ENCODE results near the gene ERI3.

ERI3 gene

DNA sequence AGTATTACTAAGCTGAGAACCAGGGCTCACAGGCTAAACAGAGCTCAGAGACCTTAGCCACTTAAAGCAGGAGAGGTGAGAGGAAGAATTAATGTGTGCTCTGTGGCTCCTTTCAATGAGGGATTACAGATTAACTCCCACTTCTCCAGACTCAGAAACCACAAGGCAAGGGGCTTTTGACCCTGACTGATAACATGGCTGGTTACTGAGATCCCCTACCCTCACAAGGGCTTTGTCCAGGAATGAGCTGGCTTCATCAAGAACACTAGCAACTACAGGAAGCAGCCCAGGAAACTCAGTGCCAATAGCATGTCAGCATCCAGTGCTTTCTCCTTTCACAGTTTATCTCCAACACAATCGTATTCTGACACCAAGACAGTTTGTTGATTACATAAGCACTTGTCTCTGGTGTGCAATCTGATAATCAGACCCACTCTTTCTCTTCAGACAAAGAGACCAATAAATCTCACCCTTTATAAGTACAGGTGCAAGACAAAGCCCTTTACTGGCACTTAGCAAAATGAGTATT is 38.8 kb downstream of the ERI3 start:
- DNase-seq, result peak in 1 of 2 experiments; percentile 18
- TF ChIP-seq POLR2A (IDR thresholded peaks at IDR 0.05; ENCODE audit: low read length), result no peak
- no peak for TF ChIP-seq GATA1 (IDR thresholded peaks at IDR 0.05; ENCODE audit: low read depth, low read length)

DNA sequence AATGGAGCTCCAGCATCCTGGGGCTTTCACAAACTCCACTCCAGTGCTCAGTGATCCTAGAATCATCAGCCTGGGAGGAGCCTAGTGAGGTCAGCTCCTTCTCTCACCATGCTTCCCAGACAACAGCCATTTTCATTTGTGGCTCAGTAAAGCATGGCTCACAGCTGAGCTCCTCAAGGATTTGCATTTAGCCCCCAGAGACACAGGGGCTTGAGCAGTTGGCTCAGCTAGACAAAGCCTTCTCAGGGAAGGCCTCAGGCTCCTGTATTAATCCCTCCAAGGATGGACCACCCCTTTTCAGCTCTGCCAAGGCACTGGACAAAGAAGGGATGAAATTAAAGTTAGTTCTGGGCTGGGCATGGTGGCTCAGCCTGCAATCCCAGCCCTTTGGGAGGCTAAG is 39.5 kb downstream of the ERI3 start:
- TF ChIP-seq GATA1 (IDR thresholded peaks at IDR 0.05; ENCODE audit: low read depth, low read length), result no peak
- TF ChIP-seq POLR2A (IDR thresholded peaks at IDR 0.05; ENCODE audit: low read length), result no peak
- no peak for DNase-seq

DNA sequence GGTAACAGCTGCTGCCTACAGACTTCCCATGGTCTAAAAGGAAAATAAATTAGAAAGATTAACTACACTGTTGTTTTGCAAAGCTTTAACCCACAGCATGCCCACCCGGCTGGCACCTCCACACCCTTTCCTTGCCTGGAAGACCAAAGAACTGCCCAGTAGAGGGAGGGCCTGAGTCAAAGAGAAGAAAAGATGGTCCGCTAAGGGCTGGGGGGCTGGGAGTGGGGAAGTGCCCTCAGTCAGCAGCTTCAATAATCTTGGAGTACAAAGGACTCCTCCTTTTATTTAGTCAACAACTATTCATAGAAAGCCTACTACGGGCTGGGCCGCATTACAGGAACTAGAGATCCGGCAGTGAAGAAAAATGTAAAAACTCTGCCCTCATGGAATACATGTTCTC is 40.6 kb downstream of the ERI3 start:
- no peak for TF ChIP-seq POLR2A (IDR thresholded peaks at IDR 0.05; ENCODE audit: low read length)
- no peak for TF ChIP-seq GATA1 (IDR thresholded peaks at IDR 0.05; ENCODE audit: low read depth, low read length)

DNA sequence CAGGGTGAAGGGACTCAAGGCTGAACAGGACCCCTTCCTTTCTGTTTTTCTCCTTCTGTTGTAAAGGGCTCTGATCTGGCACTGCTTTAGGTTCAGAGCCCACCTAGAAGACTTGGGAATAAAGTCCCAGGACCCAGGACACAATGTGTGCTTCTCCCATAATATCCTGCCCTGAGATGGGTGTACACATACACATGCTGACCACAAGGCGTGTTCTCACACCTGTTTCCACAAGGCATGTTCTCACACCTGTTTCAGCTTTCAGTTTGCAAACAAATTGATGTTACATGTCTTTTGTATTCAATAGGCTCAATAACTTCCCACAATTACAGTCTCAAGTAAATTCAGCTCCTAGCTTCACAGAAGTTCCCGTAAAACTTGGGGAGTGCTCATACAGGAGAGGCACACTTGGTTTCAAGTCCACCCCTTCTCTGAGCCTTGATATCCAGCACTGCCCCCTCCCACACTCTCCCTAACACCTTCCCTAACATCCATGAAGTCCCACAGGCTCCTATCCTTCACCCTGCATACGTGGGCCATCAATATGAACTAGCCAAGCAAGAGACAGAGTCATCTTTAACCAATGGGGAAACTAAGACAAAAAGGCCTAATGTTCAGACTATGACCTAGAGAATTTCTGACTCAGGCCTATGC is 41.7 kb downstream of the ERI3 start:
- TF ChIP-seq POLR2A (IDR thresholded peaks at IDR 0.05; ENCODE audit: low read length), result no peak
- no peak for TF ChIP-seq GATA1 (IDR thresholded peaks at IDR 0.05; ENCODE audit: low read depth, low read length)
- DNase-seq, result no peak

More for the DNA sequence above, 40.6 kb downstream of the ERI3 start:
- no peak for DNase-seq

DNA sequence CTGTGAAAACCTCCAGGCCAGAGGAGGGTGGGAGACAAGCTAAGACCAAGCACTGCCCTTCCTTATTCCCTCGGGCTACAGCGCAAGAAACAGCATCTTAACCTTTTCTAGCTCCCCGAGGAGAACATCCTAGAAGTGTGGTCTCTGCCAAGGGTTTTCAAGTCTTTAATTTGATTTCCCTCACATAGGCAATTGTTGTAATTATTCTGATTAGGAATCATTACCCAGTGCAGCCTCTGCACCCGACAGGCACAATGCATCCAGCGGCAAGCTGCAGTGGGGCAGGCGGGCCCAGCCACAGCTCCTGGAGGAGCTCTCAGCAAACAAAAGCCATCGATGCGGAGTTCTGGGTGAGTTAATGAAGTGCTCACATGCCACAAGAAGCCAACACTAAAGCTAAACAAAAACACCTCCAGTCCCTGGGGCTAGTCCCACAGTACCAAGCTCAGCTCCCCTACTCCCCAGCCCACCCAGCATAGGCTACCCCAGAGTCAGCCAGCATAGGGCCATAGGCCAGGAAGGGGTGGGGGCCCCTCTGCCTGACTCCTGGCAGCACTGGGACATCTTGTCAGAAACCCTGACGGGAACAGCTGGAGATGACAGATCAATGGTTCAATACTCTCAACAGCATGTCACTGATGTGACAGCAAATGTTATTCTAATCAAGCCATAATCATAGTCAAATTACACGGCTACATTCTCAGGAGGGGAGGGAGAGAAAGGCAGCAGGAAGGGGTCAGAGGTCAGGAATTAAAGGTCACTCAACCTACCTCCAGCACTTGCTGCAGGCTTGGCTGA is 42.5 kb downstream of the ERI3 start:
- TF ChIP-seq POLR2A (IDR thresholded peaks at IDR 0.05; ENCODE audit: low read length), result no peak
- no peak for TF ChIP-seq GATA1 (IDR thresholded peaks at IDR 0.05; ENCODE audit: low read depth, low read length)
- no peak for DNase-seq

DNA sequence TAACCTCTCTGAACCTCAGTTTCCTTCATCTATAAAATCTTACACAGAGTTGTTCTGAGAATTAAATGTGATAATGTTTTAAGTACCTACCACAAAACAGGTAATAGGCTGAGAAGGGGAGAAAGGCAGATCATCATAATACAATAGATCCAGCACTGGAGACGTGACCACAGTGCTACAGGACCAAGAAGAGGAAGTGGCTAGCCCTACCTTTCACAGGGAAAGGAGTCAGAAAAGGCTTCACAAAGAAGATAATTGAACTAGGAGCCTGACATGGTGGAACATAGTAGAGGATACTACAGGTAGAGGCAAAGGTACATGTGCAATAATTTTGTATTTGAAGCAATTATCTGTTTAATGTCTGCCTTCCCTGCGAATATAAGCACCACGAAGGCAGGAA is 45.1 kb downstream of the ERI3 start:
- DNase-seq, result no peak
- TF ChIP-seq POLR2A (IDR thresholded peaks at IDR 0.05; ENCODE audit: low read length), result no peak
- no peak for TF ChIP-seq GATA1 (IDR thresholded peaks at IDR 0.05; ENCODE audit: low read depth, low read length)

DNA sequence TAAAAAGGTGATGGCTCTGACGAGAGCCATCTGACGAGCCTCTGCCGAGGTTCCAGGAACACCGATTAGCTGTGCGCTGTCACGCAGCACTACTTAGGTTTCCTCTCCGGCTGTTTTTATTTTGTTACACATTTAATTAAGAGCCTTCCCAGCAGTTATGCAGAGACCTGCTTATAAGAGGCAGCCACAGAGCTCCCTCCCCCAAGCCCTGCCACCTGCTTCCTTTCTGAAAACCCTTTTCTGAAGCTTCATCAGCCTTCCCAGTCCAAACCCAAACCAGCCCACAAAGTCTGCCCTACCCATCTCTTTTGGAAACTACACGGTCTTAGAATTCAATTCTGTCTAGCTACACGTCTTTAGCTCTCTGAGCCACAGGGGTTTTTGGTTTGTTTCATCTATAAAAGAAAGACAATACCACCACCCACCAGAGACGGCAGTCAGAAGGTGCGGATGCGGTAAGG is 49.1 kb downstream of the ERI3 start:
- DNase-seq, result no peak
- TF ChIP-seq POLR2A (IDR thresholded peaks at IDR 0.05; ENCODE audit: low read length), result no peak
- TF ChIP-seq GATA1 (IDR thresholded peaks at IDR 0.05; ENCODE audit: low read depth, low read length), result no peak

DNA sequence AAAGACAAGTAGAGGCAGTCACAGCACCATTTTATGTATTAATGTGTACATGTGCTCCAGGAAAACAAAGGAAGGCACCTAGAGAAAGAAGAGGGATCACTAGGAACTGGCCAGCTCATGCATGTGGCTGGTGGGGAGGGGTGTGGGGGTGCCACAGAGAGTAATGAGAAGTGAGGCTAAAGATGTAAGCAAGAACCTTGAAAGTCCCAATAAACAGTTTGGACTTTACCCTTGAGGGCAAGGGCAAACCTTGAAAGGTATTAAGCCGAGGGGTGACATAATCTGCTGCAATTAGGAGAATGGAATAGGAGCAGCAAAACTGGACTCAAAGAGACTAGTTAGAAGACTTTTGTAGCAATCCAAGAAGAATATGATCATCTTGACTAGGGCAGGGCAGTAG is 51.5 kb downstream of the ERI3 start:
- no peak for DNase-seq
- no peak for TF ChIP-seq POLR2A (IDR thresholded peaks at IDR 0.05; ENCODE audit: low read length)
- no peak for TF ChIP-seq GATA1 (IDR thresholded peaks at IDR 0.05; ENCODE audit: low read depth, low read length)

DNA sequence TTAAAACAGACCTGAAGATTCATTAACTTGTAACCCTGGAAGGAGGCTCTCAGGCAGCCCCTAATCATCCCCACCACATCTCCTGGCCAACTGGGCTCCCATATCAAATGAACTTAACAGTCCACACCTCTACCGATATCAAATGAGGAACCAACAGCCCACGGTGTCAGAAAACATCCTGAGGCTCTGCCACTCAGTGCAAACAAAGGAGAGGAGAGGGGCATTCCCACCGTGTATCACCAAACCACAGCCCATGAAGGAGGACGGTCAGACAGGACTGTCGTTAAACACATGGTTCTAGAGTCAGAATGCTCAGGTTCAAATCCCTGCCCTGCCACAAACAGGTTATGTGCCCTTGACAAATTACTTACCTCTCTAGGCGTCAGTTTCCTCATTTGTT is 52.5 kb downstream of the ERI3 start:
- DNase-seq, result no peak

DNA sequence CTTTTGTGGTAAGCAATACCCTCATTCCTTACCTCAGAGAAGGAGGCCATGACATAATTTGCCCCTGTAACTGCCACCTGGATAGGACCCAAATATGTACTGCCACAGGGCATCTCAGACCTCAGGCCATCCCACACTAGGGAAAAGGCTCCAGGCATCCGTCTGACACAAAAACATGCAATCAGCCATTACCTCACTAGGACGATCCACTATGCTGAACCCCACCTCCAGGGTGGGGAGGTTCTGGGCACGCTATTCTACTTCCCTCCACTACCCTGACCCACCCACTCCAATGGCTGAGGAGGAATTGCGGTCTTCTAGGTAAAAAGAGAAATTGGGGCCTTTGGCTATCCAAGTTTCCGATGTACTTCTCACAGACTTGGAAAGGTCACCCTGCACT is 53.6 kb downstream of the ERI3 start:
- no peak for TF ChIP-seq GATA1 (IDR thresholded peaks at IDR 0.05; ENCODE audit: low read depth, low read length)
- no peak for TF ChIP-seq POLR2A (IDR thresholded peaks at IDR 0.05; ENCODE audit: low read length)
- no peak for DNase-seq

More for the DNA sequence above, 52.5 kb downstream of the ERI3 start:
- TF ChIP-seq GATA1 (IDR thresholded peaks at IDR 0.05; ENCODE audit: low read depth, low read length) (no peak), POLR2A (IDR thresholded peaks at IDR 0.05; ENCODE audit: low read length) (no peak)

DNA sequence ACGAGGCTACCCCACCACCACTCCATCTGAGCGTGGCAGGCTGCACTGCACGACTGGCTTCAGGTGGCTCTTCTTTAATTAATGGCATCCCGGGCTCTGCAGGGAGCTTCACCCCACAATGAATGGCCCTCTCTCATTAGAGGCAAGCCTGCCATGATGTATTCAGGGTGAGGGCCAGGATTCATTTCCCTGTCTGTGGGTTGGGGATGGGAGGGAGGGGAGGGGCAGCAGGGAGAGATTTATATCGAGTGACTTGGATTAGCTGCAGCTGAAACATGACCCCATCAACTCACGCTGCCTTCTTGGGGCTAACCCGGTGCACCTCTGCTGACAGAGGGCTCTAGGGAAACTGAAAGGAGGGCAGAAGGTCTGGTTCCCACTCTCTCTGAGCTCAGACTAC is 54.2 kb downstream of the ERI3 start:
- TF ChIP-seq GATA1 (IDR thresholded peaks at IDR 0.05; ENCODE audit: low read depth, low read length), result no peak
- TF ChIP-seq POLR2A (IDR thresholded peaks at IDR 0.05; ENCODE audit: low read length), result no peak
- no peak for DNase-seq

DNA sequence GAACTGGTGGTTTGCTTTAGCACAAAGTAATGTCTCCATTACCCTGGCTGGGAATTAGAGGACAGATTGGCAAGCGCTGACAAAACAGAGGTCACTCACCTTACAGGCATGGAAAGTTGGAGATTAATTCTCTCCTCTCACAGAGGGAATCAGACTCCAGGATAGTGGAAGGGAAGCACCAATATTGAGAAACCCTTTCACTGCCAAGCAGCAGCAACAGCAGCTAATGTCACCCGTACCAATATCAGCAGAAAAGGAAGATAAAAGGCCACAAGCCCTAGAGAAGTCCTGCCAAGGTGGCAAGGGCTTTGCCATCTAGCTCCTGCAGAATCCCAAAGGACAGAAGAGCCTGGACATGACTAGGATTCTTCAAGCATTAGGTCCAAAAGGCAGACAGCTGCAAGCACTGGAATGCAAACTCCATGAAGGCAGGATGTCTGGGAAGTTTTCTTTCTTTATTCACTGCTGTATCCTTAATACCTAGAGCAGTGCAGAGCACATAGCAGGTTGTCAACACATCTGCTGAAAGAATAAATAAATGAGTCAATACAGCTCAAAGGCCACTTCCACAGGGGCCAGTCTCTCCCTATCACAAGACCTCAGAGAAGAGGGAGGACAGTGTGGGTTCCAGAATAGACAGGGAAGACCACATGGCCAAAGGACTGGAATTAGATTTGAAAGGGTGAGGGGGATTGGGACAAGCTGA is 57.2 kb downstream of the ERI3 start:
- TF ChIP-seq GATA1 (IDR thresholded peaks at IDR 0.05; ENCODE audit: low read depth, low read length) (no peak), POLR2A (IDR thresholded peaks at IDR 0.05; ENCODE audit: low read length) (no peak)
- no peak for DNase-seq

DNA sequence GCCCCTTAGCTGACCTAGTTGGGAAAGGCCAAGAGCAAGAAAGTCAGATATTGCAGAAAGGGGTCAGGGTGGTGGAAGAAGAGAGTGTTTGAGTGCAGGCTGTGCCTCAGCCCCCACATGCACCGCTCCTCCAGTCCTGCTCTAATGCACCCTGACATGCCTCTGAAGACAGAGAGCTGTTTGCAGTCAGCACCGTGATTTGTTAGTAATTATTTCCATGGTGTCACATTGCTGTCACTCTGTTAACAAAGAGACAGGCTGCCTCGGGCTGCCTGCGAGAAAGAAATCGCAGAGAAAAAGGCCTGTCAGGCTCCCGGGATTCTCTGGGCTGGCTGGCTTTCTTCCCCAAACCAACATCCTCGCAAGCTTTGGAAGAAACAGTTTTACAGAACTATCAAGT is 58.3 kb downstream of the ERI3 start:
- no peak for DNase-seq
- TF ChIP-seq POLR2A (IDR thresholded peaks at IDR 0.05; ENCODE audit: low read length) (no peak), GATA1 (IDR thresholded peaks at IDR 0.05; ENCODE audit: low read depth, low read length) (no peak)

DNA sequence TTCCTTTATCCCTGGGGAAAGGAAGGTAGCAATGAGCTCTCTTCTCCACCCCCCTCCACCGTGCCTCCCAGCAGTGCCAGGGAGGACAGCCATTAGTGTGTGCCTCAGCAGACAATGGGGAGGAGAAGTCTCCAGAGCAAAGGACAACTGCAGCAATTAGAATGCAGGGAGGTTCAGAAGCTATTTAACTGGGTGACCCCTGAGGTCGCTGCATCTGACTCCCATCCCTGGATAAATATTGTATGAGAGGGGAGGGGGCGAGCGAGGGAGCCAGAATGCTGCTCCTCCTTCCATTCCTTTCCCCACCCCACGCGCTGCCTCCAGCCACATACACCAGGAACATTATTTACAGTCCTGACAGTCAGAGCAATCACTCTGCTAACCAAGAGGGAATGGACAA is 59.0 kb downstream of the ERI3 start:
- TF ChIP-seq POLR2A (IDR thresholded peaks at IDR 0.05; ENCODE audit: low read length), result no peak
- TF ChIP-seq GATA1 (IDR thresholded peaks at IDR 0.05; ENCODE audit: low read depth, low read length), result no peak
- no peak for DNase-seq
